Endothelial cell of umbilical vein (primary cell): ENCODE data around the gene KRT76. TPM values are rescaled to one million over a fixed set of nuclear protein-coding genes. Genes with fewer than 3 reads are reported as not detected.

Source experiments
- BruUV-seq: library from RNA; stranded (reverse); fragments of 400-500 nt; replicated peaks from 2 replicates; lab custom pipeline; 2021; lab: Mats Ljungman, UMichigan
- CTCF ChIA-PET: fragments of 300-600, 350-600 bp; sonication (Branson Sonifier 250); formaldehyde crosslinking; loops from one replicate; lab custom pipeline; 2021; ENCODE audit warnings: antibody characterized with exemption, inconsistent platforms; lab: Charles Lee
- POLR2A ChIA-PET: fragments of 300-600, 350-600 bp; sonication (Branson Sonifier 250); formaldehyde crosslinking; loops from one replicate; lab custom pipeline; 2021; ENCODE audit warnings: antibody characterized with exemption, inconsistent platforms; lab: Charles Lee
- DNase-seq: peaks from one replicate; pipeline ENCODE4 v3.0.0-alpha.2; 2011; ENCODE audit warnings: low read depth, low spot score
- FAIRE-seq: peaks from 2 replicates; lab custom pipeline; 2011; peaks lifted over from hg19 to GRCh38; lab: Jason Lieb, UNC
- H2AFZ ChIP-seq: 2 replicates; pipeline ENCODE4 v1.6.0; 2012; ENCODE audit warnings: low read depth, low read length, control low read depth, inconsistent platforms
- H3K27ac ChIP-seq: 2 replicates; pipeline ENCODE4 v1.5.1; 2011; ENCODE audit warnings: low read depth, mild to moderate bottlenecking, control low read depth, low read length, moderate library complexity; ENCODE audit not compliant: insufficient read depth
- H3K27me3 ChIP-seq, 2 experiments: 2 replicates each; pipeline versions ENCODE4 v1.6.0 to v1.6.1; 2011; ENCODE audit warnings: low read length in 2 of 2, mixed read lengths in 1 of 2; ENCODE audit not compliant: control insufficient read depth in 2 of 2, insufficient read depth in 2 of 2
- H3K36me3 ChIP-seq, 2 experiments: 2 replicates in 1 of 2; 3 replicates in 1 of 2; pipeline ENCODE4 v1.5.1; 2011; ENCODE audit warnings: low read length in 2 of 2, mild to moderate bottlenecking in 1 of 2, moderate library complexity in 1 of 2; ENCODE audit not compliant: control insufficient read depth in 2 of 2, insufficient read depth in 2 of 2; ENCODE audit errors: extremely low read depth in 1 of 2
- H3K4me1 ChIP-seq: 3 replicates; pipeline ENCODE4 v1.5.1; 2011; ENCODE audit warnings: mild to moderate bottlenecking, low read length; ENCODE audit not compliant: control insufficient read depth, insufficient read depth; ENCODE audit errors: extremely low read depth
- H3K4me2 ChIP-seq: 2 replicates; pipeline ENCODE4 v1.6.1; 2011; ENCODE audit warnings: low read length, control low read depth, mixed read lengths; ENCODE audit not compliant: insufficient read depth
- H3K4me3 ChIP-seq, 3 experiments: fragments of 200-600 bp in 1 of 3; sonication (generic), shearing (Covaris generic) in 1 of 3; replicated peaks in 1 of 3; 2 replicates each; pipeline ENCODE4 v1.5.1; 2011 to 2016; ENCODE audit warnings: control low read depth in 3 of 3, low read length in 3 of 3, mild to moderate bottlenecking in 2 of 3, inconsistent platforms in 1 of 3, low read depth in 1 of 3, moderate library complexity in 1 of 3; ENCODE audit not compliant: insufficient read depth in 1 of 3
- H3K79me2 ChIP-seq: 2 replicates; pipeline ENCODE4 v1.6.0; 2012; ENCODE audit warnings: low read length, inconsistent platforms; ENCODE audit not compliant: control insufficient read depth, insufficient read depth
- H3K9ac ChIP-seq: replicated peaks from 2 replicates; pipeline ENCODE3; 2011; ENCODE audit warnings: low read length, control low read depth; ENCODE audit not compliant: insufficient read depth; ENCODE audit errors: extremely low read depth
- H3K9me1 ChIP-seq: replicated peaks from 3 replicates; pipeline ENCODE4 v1.6.0; 2011; ENCODE audit warnings: mild to moderate bottlenecking, low read length; ENCODE audit not compliant: control insufficient read depth, insufficient read depth; ENCODE audit errors: extremely low read depth
- H3K9me3 ChIP-seq: replicated peaks from 2 replicates; pipeline ENCODE4 v1.5.1; 2012; ENCODE audit warnings: low read length, inconsistent platforms; ENCODE audit not compliant: control insufficient read depth, insufficient read depth
- H4K20me1 ChIP-seq: replicated peaks from 2 replicates; pipeline ENCODE3; 2011; ENCODE audit warnings: mild to moderate bottlenecking, low read length; ENCODE audit not compliant: control insufficient read depth, insufficient read depth; ENCODE audit errors: extremely low read depth
- CTCF ChIP-seq, 2 donors: IDR thresholded peaks; 1 replicate in 1 of 2; 2 replicates in 1 of 2; pipeline ENCODE4 v1.5.1; 2011; ENCODE audit warnings: low read length in 2 of 2, mild to moderate bottlenecking in 2 of 2, moderate library complexity in 2 of 2, control low read depth in 1 of 2, inconsistent platforms in 1 of 2, low read depth in 1 of 2; ENCODE audit not compliant: insufficient read depth in 1 of 2; ENCODE audit errors: extremely low read depth in 1 of 2
- EZH2 ChIP-seq: IDR thresholded peaks from 2 replicates; pipeline ENCODE4 v1.6.1; 2012; ENCODE audit warnings: borderline replicate concordance, low read depth, mild to moderate bottlenecking, moderate library complexity, low read length, inconsistent platforms; ENCODE audit not compliant: severe bottlenecking
- FOS ChIP-seq: IDR thresholded peaks from 2 replicates; pipeline ENCODE4 v1.6.1; 2011; ENCODE audit warnings: mild to moderate bottlenecking, low read length, moderate library complexity, borderline replicate concordance; ENCODE audit not compliant: insufficient read depth
- GATA2 ChIP-seq: IDR thresholded peaks from 2 replicates; pipeline ENCODE4 v1.7.0; 2011; ENCODE audit warnings: low read depth, mild to moderate bottlenecking, moderate library complexity, mixed read lengths, low read length; ENCODE audit not compliant: insufficient read length, insufficient read depth
- JUN ChIP-seq: IDR thresholded peaks from 2 replicates; pipeline ENCODE4 v1.6.1; 2011; ENCODE audit warnings: borderline replicate concordance, low read depth; ENCODE audit not compliant: insufficient read length, insufficient read depth
- MAX ChIP-seq: IDR thresholded peaks from 2 replicates; pipeline ENCODE4 v1.6.1; 2011; ENCODE audit not compliant: insufficient read depth, insufficient read length
- MYC ChIP-seq: IDR thresholded peaks from one replicate; pipeline ENCODE4 v1.6.1; 2011; ENCODE audit warnings: mild to moderate bottlenecking, low read depth, low read length
- POLR2A ChIP-seq: IDR thresholded peaks from 2 replicates; pipeline ENCODE4 v1.6.1; 2012; ENCODE audit warnings: low read depth, mild to moderate bottlenecking, control low read depth, low read length
- POLR2AphosphoS5 ChIP-seq: IDR thresholded peaks from 2 replicates; pipeline ENCODE4 v1.6.1; 2012; ENCODE audit warnings: low read depth, mild to moderate bottlenecking, control low read depth, low read length, moderate library complexity; ENCODE audit not compliant: insufficient read depth
- dilution Hi-C: fragments of 300-500 bp; cut with MboI; formaldehyde crosslinking; loops from one replicate; pipeline ENCODE4 v1.15.0; 2019; ENCODE audit warnings: low sequenced_read_pairs; ENCODE audit not compliant: extremely low pct_ligation_motif_present
- intact Hi-C: fragments of 100-400 bp; cut with micrococcal nuclease; formaldehyde crosslinking; loops from one replicate; pipeline ENCODE4 v1.10.0; 2022
- polyA plus RNA-seq, 4 experiments: library from polyadenylated mRNA; depleted of rRNA in 3 of 4; stranded (reverse) in 3 of 4; unstranded in 1 of 4; fragments of >200 nt; gene quantifications; 2 replicates each; pipeline versions ENCODE4 v1.2.1 to v1.2.3, GENCODE V29; 2011 to 2012; ENCODE audit warnings: missing spikeins in 1 of 4
- total RNA-seq: library from RNA; stranded (reverse); gene quantifications from 2 replicates; pipeline ENCODE4 v1.2.3, GENCODE V29; 2021

The KRT76 gene
- total and polyA plus RNA-seq, 2 donors (not counting 3 experiments of a cell fraction or from before 2014, with no cell fraction given): not detected

GRCh38 chr12:52823761-52824450 lies 46.8 kb upstream of the KRT76 start:
- Histone ChIP-seq H3K79me2 (no peaks in the 10 kb centered on the region), H3K4me1 (no peaks in the 10 kb centered on the region), H3K36me3 (no peaks in the 10 kb centered on the region), H2AFZ (no peak overlapping the region), H3K9ac (no peak overlapping the region), H3K27ac (no peak overlapping the region), H3K9me3 (no peaks in the 10 kb centered on the region), H3K4me2 (no peak overlapping the region), H3K9me1 (no peaks in the 10 kb centered on the region), H4K20me1 (no peaks in the 10 kb centered on the region), H3K4me3 (no peak overlapping the region), H3K27me3 (peaks cover 0 to 1% of the 10 kb centered on the region in 2 experiments)
- TF ChIP-seq MAX (no peak), FOS (no peak)
- FAIRE-seq (no peak), DNase-seq (no peak)
- ChIA-PET POLR2A (no interaction called here), CTCF (interaction anchor here (1.2 kb wide), 1 partner anchor 16 kb away, joined by 3 read pairs; no protein-coding TSS in a partner anchor)
- dilution Hi-C loops: no loop called here
- intact Hi-C loops: loop anchor here (5.0 kb wide), 1 partner anchor 532 kb away; the partner anchor contains the start of gene KRT81
- BruUV-seq: no TSS peak

- Histone ChIP-seq H3K27me3 (peaks cover 0 to 1% of the 10 kb centered on the region in 2 experiments), H3K9me1 (no peaks in the 10 kb centered on the region), H3K4me1 (no peaks in the 10 kb centered on the region), H3K4me2 (no peak overlapping the region), H4K20me1 (no peaks in the 10 kb centered on the region), H3K79me2 (no peaks in the 10 kb centered on the region), H3K27ac (no peak overlapping the region), H3K36me3 (no peaks in the 10 kb centered on the region), H3K9me3 (no peaks in the 10 kb centered on the region), H3K4me3 (no peak overlapping the region), H2AFZ (no peak overlapping the region), H3K9ac (no peak overlapping the region)
- no peak for TF ChIP-seq MYC
- no peak for TF ChIP-seq FOS
- no peak for TF ChIP-seq CTCF (IDR thresholded peaks at IDR 0.05; ENCODE audit: extremely low read depth in 1 of 2, insufficient read depth in 1 of 2, low read depth in 1 of 2, low read length in 2 of 2)
- TF ChIP-seq POLR2A: no peak
- no peak for TF ChIP-seq POLR2AphosphoS5
- TF ChIP-seq JUN: no peak
- no peak for TF ChIP-seq EZH2
- TF ChIP-seq MAX: no peak
- TF ChIP-seq GATA2: no peak
- BruUV-seq: no TSS peak
- FAIRE-seq (no peak), DNase-seq (no peak)
- ChIA-PET POLR2A (no interaction called here), CTCF (interaction anchor here (1.0 to 1.2 kb wide), 2 partner anchors 17 to 43 kb away, joined by 3 read pairs; no protein-coding TSS in a partner anchor)
- dilution Hi-C loops: no loop called here
- intact Hi-C loops: loop anchor here (5.0 kb wide), 1 partner anchor 531 kb away; the partner anchor contains the start of gene KRT81
Observed at GRCh38 chr12:52822771-52823510, 45.8 kb upstream of the KRT76 start.
